OCI-LY7 (cell line): ENCODE measurements around the gene TBC1D3B. TPM values are rescaled to one million over a fixed set of nuclear protein-coding genes. Genes with fewer than 3 reads are reported as not detected.
"Not testable (repeated sequence)": the region's sequence is repeated elsewhere in the genome, so short reads cannot be mapped to it uniquely, and the experiment has no call there.

Experiments
- BruUV-seq: library from RNA; stranded (reverse); fragments of 400-500 nt; replicated peaks from 2 replicates; lab custom pipeline; 2021; lab: Mats Ljungman, UMichigan
- CTCF ChIA-PET: fragments of 300-600 bp; sonication (Branson Sonifier 250); formaldehyde crosslinking; loops from one replicate; lab custom pipeline; 2022; ENCODE audit warnings: antibody characterized with exemption; ENCODE audit not compliant: unreplicated experiment; lab: Charles Lee
- POLR2A ChIA-PET: fragments of 300-600 bp; sonication (Branson Sonifier 250); formaldehyde crosslinking; loops from one replicate; lab custom pipeline; 2022; ENCODE audit warnings: antibody characterized with exemption; lab: Charles Lee
- DNase-seq: peaks from one replicate; pipeline ENCODE4 v3.0.0-alpha.2; 2015; ENCODE audit warnings: low spot score
- H2AFZ ChIP-seq: fragments of 200-600 bp; sonication (generic), shearing (Covaris generic); 2 replicates; pipeline ENCODE4 v1.6.1; 2014; ENCODE audit warnings: mild to moderate bottlenecking, antibody characterized with exemption, low read length, moderate library complexity
- H3K27ac ChIP-seq: fragments of 200-600 bp; sonication (generic); 2 replicates; pipeline ENCODE4 v1.5.1; 2014; ENCODE audit warnings: mixed run types, low read depth, mild to moderate bottlenecking, moderate library complexity, low read length, inconsistent platforms; ENCODE audit not compliant: poor library complexity, severe bottlenecking
- H3K36me3 ChIP-seq: fragments of 200-600 bp; sonication (generic); 2 replicates; pipeline ENCODE4 v1.6.1; 2014; ENCODE audit warnings: mild to moderate bottlenecking, antibody characterized with exemption, low read length, moderate library complexity, mixed read lengths; ENCODE audit not compliant: insufficient read depth
- H3K4me1 ChIP-seq: fragments of 200-600 bp; sonication (generic); 2 replicates; pipeline ENCODE4 v1.5.1; 2014; ENCODE audit warnings: mild to moderate bottlenecking, low read length; ENCODE audit not compliant: insufficient read depth, poor library complexity, severe bottlenecking
- H3K4me2 ChIP-seq: fragments of 200-600 bp; sonication (generic); 2 replicates; pipeline ENCODE4 v1.6.1; 2014; ENCODE audit warnings: mild to moderate bottlenecking, low read length
- H3K4me3 ChIP-seq: fragments of 200-600 bp; sonication (generic); 2 replicates; pipeline ENCODE4 v1.5.1; 2014; ENCODE audit warnings: mild to moderate bottlenecking, low read depth, low read length; ENCODE audit not compliant: poor library complexity, severe bottlenecking
- H3K79me2 ChIP-seq: fragments of 200-600 bp; sonication (generic); 2 replicates; pipeline ENCODE4 v1.6.1; 2016; ENCODE audit warnings: low read depth, mild to moderate bottlenecking, low read length, moderate library complexity, mixed read lengths; ENCODE audit not compliant: insufficient read depth
- H3K9me2 ChIP-seq: fragments of 200-600 bp; sonication (generic); 2 replicates; pipeline ENCODE4 v1.6.1; 2016; ENCODE audit warnings: mild to moderate bottlenecking, low read length, mixed read lengths; ENCODE audit not compliant: insufficient read depth
- H3K9me3 ChIP-seq: fragments of 200-600 bp; sonication (generic); 2 replicates; pipeline ENCODE4 v1.6.1; 2014; ENCODE audit warnings: mild to moderate bottlenecking, mixed run types, low read length, mixed read lengths
- H4K20me1 ChIP-seq: fragments of 200-600 bp; sonication (generic); 2 replicates; pipeline ENCODE4 v1.6.1; 2014; ENCODE audit warnings: mild to moderate bottlenecking, antibody characterized with exemption, low read length, moderate library complexity, mixed read lengths; ENCODE audit not compliant: insufficient read depth
- EZH2phosphoT487 ChIP-seq: fragments of 200-600 bp; sonication (generic); IDR thresholded peaks from 2 replicates; pipeline ENCODE4 v1.6.1; 2018; ENCODE audit warnings: low read depth, borderline replicate concordance, mild to moderate bottlenecking, mixed run types, antibody characterized with exemption, low read length, moderate library complexity, mixed read lengths
- intact Hi-C: fragments of 100-400 bp; cut with micrococcal nuclease; formaldehyde crosslinking; loops from one replicate; pipeline ENCODE4 v1.10.0; 2022; ENCODE audit not compliant: unreplicated experiment
- total RNA-seq, 2 experiments: library from RNA; depleted of rRNA in 1 of 2; stranded (reverse); fragments of >200 nt in 1 of 2; shearing (Covaris generic) in 1 of 2; gene quantifications; 2 replicates each; pipeline ENCODE4 v1.2.3, GENCODE V29; 2014 to 2022
- TF ChIP-seq, protein P1 (sequence below): fragments of 200-600 bp; sonication (generic); conservative IDR thresholded peaks from 2 replicates; pipeline ENCODE4 v1.5.1; 2014; ENCODE audit warnings: mild to moderate bottlenecking, antibody characterized with exemption, low read length, moderate library complexity, mixed read lengths

TBC1D3B gene
- total RNA-seq, 2 experiments from 2014 or later = 3.0 to 13.8 TPM

GRCh38 chr17:36123431-36123830, 53.0 kb downstream of the TBC1D3B start:
- Histone ChIP-seq H3K27ac (no peak overlapping the region), H3K4me2 (no peak overlapping the region), H3K9me2 (no peaks in the 10 kb centered on the region), H3K36me3 (no peaks in the 10 kb centered on the region), H4K20me1 (no peaks in the 10 kb centered on the region), H3K9me3 (peaks cover 35% of the 10 kb centered on the region), H2AFZ (no peak overlapping the region), H3K79me2 (no peaks in the 10 kb centered on the region), H3K4me1 (peaks cover 19% of the 10 kb centered on the region), H3K4me3 (no peak overlapping the region)
- intact Hi-C loops = no loop called here
- ChIA-PET CTCF (no interaction called here), POLR2A (no interaction called here)
- no peak for TF ChIP-seq EZH2phosphoT487
- TF ChIP-seq, protein P1, sequence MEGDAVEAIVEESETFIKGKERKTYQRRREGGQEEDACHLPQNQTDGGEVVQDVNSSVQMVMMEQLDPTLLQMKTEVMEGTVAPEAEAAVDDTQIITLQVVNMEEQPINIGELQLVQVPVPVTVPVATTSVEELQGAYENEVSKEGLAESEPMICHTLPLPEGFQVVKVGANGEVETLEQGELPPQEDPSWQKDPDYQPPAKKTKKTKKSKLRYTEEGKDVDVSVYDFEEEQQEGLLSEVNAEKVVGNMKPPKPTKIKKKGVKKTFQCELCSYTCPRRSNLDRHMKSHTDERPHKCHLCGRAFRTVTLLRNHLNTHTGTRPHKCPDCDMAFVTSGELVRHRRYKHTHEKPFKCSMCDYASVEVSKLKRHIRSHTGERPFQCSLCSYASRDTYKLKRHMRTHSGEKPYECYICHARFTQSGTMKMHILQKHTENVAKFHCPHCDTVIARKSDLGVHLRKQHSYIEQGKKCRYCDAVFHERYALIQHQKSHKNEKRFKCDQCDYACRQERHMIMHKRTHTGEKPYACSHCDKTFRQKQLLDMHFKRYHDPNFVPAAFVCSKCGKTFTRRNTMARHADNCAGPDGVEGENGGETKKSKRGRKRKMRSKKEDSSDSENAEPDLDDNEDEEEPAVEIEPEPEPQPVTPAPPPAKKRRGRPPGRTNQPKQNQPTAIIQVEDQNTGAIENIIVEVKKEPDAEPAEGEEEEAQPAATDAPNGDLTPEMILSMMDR = no peak
- DNase-seq = no peak
- BruUV-seq = no TSS peak

GRCh38 chr17:36121099-36121498, 55.3 kb downstream of the TBC1D3B start:
- H3K36me3 ChIP-seq, H3K79me2 ChIP-seq, H3K9me2 ChIP-seq, H3K4me3 ChIP-seq, H3K4me2 ChIP-seq, H4K20me1 ChIP-seq, H3K27ac ChIP-seq, DNase-seq, BruUV-seq, H3K4me1 ChIP-seq, CTCF ChIA-PET, H2AFZ ChIP-seq, POLR2A ChIA-PET, intact Hi-C loops: not testable (repeated sequence)
- H3K9me3 ChIP-seq = peaks cover 23% of the 10 kb centered on the region

- ChIA-PET POLR2A (interaction anchor here (2.3 kb wide), 1 partner anchor 10 kb away, joined by 8 read pairs; no protein-coding TSS in a partner anchor), CTCF (no interaction called here)
- Histone ChIP-seq H3K4me2 (no peak overlapping the region), H3K4me1 (no peaks in the 10 kb centered on the region), H2AFZ (no peak overlapping the region), H3K4me3 (no peak overlapping the region), H3K36me3 (no peaks in the 10 kb centered on the region), H3K9me3 (peaks cover 14% of the 10 kb centered on the region), H3K79me2 (no peaks in the 10 kb centered on the region), H3K9me2 (no peaks in the 10 kb centered on the region), H4K20me1 (no peaks in the 10 kb centered on the region), H3K27ac (no peak overlapping the region)
- BruUV-seq = no TSS peak
- TF ChIP-seq, protein P1 = no peak
- TF ChIP-seq EZH2phosphoT487 = no peak
- DNase-seq = no peak
- intact Hi-C loops = no loop called here
These were observed 56.2 kb downstream of the TBC1D3B start for GRCh38 chr17:36120221-36120620.
